ENCODE measurements around the gene UBE2Q2. TPM values are rescaled to one million over a fixed set of nuclear protein-coding genes. Genes with fewer than 3 reads are reported as not detected.
"Not testable (repeated sequence)": the region's sequence is repeated elsewhere in the genome, so short reads cannot be mapped to it uniquely, and the experiment has no call there.

UBE2Q2 gene
- total RNA-seq, 1 donor from 2014 or later = 47.7 TPM

DNA sequence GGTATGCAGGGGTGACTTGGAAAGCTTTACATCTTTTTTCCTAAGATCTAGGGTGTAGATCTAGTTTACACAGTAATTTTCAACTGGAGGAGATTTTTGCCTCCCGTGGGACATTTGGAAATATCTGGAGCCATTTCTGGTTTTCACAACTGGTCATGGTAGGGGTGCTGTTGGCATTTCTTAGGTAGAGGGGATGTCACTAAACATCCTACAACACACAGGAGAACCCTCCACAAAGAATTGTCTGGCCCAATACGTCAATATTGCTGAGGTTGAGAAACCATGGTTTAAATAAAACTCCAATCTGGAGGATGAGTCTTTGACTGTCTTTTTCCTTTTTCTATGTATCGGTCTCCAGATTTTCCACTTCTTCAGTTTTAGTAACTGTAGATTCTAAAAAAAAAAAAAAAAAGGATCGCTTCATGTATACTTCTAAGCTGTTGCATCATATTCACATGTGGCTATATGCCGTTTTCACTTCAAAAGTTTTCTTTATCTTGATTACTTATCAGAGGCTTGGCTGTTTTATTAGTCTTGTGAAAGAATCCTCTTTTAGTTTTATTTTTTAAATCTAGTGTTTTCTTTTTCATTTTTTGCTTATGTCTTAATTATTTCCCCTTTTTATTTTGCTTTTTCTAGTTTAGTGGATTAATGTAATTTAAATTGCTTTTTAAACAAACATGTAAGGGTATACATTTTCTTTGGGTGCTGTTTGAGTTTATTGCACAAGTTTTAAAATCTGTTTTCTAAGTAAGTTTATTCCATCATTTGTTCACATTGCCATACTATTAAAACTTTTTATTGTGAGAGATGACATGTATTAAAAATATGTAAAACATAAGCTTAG is 21.2 kb downstream of the UBE2Q2 start:
- H3K79me2 ChIP-seq (ENCODE audit: insufficient read depth, low read length) = peaks cover 85% of the 10 kb centered on the region
- H3K4me3 ChIP-seq (ENCODE audit: insufficient read depth, low read depth, low read length) = no peak overlapping the region
- TF ChIP-seq, protein P1, sequence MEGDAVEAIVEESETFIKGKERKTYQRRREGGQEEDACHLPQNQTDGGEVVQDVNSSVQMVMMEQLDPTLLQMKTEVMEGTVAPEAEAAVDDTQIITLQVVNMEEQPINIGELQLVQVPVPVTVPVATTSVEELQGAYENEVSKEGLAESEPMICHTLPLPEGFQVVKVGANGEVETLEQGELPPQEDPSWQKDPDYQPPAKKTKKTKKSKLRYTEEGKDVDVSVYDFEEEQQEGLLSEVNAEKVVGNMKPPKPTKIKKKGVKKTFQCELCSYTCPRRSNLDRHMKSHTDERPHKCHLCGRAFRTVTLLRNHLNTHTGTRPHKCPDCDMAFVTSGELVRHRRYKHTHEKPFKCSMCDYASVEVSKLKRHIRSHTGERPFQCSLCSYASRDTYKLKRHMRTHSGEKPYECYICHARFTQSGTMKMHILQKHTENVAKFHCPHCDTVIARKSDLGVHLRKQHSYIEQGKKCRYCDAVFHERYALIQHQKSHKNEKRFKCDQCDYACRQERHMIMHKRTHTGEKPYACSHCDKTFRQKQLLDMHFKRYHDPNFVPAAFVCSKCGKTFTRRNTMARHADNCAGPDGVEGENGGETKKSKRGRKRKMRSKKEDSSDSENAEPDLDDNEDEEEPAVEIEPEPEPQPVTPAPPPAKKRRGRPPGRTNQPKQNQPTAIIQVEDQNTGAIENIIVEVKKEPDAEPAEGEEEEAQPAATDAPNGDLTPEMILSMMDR (IDR thresholded peaks at IDR 0.05; ENCODE audit: insufficient read depth, low read depth, low read length) = no peak
- no peak for TF ChIP-seq EZH2 (IDR thresholded peaks at IDR 0.05; ENCODE audit: insufficient read depth, low read length)
- H3K9ac ChIP-seq (ENCODE audit: low read length) = no peak overlapping the region
- no peaks in the 10 kb centered on the region for H3K4me1 ChIP-seq (ENCODE audit: insufficient read depth, low read length)
- H3K27ac ChIP-seq (ENCODE audit: low read depth, low read length) = no peak overlapping the region
- H3K4me2 ChIP-seq (ENCODE audit: low read length) = no peak overlapping the region
- Mint-ChIP-seq H3K4me1 (ENCODE audit: low read depth, unreplicated experiment) (peaks cover 21% of the 10 kb centered on the region), H3K27me3 (ENCODE audit: low read depth, unreplicated experiment) (no peaks in the 10 kb centered on the region), H3K27ac (ENCODE audit: unreplicated experiment) (no peak overlapping the region), H3K9me3 (ENCODE audit: unreplicated experiment) (no peaks in the 10 kb centered on the region), H3K4me3 (ENCODE audit: unreplicated experiment) (no peak overlapping the region), H3K36me3 (ENCODE audit: low read depth, unreplicated experiment) (peaks cover 10% of the 10 kb centered on the region)
- peaks cover 19% of the 10 kb centered on the region for H3K36me3 ChIP-seq (ENCODE audit: insufficient read depth, low read length)
- no peaks in the 10 kb centered on the region for H3K9me3 ChIP-seq (ENCODE audit: insufficient read depth, low read depth, low read length)
- H3K27me3 ChIP-seq (ENCODE audit: insufficient read depth, low read length) = no peaks in the 10 kb centered on the region
- FAIRE-seq (no peak), DNase-seq (ENCODE audit: low read depth) (no peak)
- no peak overlapping the region for H2AFZ ChIP-seq (ENCODE audit: low read depth, low read length)
- peaks cover 60% of the 10 kb centered on the region for H4K20me1 ChIP-seq (ENCODE audit: insufficient read depth, low read length)

DNA sequence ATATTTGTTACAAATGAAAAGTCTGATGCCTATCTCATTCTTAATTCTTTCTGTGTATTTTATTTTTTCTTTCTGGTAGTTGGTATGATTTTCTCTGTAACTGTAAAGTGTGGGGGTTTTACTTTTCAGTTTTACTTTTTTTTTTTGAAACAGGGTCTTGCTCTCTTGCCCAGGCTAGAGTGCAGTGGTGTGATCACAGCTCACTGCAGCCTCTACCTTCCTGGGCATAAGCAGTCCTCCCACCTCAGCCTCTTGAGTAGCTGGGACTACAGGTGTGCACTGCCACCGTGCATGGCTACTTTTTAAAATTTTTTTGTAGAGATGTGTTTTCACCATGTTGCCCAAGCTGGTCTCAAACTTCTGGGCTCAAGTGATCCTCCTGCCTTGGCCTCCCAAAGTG is 22.8 kb downstream of the UBE2Q2 start:
- H2AFZ ChIP-seq (ENCODE audit: low read depth, low read length); H3K27ac Mint-ChIP-seq (ENCODE audit: unreplicated experiment); FAIRE-seq; H3K27me3 Mint-ChIP-seq (ENCODE audit: low read depth, unreplicated experiment); H3K4me3 Mint-ChIP-seq (ENCODE audit: unreplicated experiment); H3K4me1 ChIP-seq (ENCODE audit: insufficient read depth, low read length); H3K9me3 Mint-ChIP-seq (ENCODE audit: unreplicated experiment); H3K4me3 ChIP-seq (ENCODE audit: insufficient read depth, low read depth, low read length); H3K27me3 ChIP-seq (ENCODE audit: insufficient read depth, low read length); H3K27ac ChIP-seq (ENCODE audit: low read depth, low read length); H3K4me2 ChIP-seq (ENCODE audit: low read length); H3K9me3 ChIP-seq (ENCODE audit: insufficient read depth, low read depth, low read length); H3K9ac ChIP-seq (ENCODE audit: low read length); DNase-seq (ENCODE audit: low read depth): not testable (repeated sequence)
- peaks cover 12% of the 10 kb centered on the region for H3K36me3 Mint-ChIP-seq (ENCODE audit: low read depth, unreplicated experiment)
- Histone ChIP-seq H3K79me2 (ENCODE audit: insufficient read depth, low read length) (peaks cover 73% of the 10 kb centered on the region), H4K20me1 (ENCODE audit: insufficient read depth, low read length) (peaks cover 53% of the 10 kb centered on the region), H3K36me3 (ENCODE audit: insufficient read depth, low read length) (peaks cover 19% of the 10 kb centered on the region)
- peaks cover 20% of the 10 kb centered on the region for H3K4me1 Mint-ChIP-seq (ENCODE audit: low read depth, unreplicated experiment)

DNA sequence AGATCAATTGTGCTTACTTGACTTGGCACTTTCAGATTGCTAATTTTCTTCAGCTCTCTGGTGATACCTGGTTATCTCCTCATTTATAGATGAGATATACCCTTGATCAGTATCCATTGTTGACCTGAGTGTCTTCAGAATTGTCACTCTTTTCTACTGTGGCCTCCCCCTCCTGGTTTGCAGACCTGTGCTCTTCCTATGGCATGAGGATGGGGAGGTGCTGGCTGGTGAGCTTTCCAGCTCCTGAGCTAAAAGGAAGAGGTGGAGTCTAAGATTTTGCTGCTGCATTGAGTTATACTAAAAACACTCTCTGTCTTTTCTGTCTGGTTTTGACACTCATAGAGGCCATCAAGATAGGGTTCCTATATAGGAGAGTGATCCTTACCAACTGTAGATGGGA is 23.7 kb downstream of the UBE2Q2 start:
- DNase-seq (ENCODE audit: low read depth) = no peak
- Histone ChIP-seq H3K36me3 (ENCODE audit: insufficient read depth, low read length) (peaks cover 19% of the 10 kb centered on the region), H3K4me2 (ENCODE audit: low read length) (no peak overlapping the region), H3K79me2 (ENCODE audit: insufficient read depth, low read length) (peaks cover 64% of the 10 kb centered on the region), H3K4me1 (ENCODE audit: insufficient read depth, low read length) (no peaks in the 10 kb centered on the region), H3K27me3 (ENCODE audit: insufficient read depth, low read length) (no peaks in the 10 kb centered on the region), H2AFZ (ENCODE audit: low read depth, low read length) (no peak overlapping the region), H4K20me1 (ENCODE audit: insufficient read depth, low read length) (peaks cover 51% of the 10 kb centered on the region), H3K9me3 (ENCODE audit: insufficient read depth, low read depth, low read length) (no peaks in the 10 kb centered on the region), H3K27ac (ENCODE audit: low read depth, low read length) (no peak overlapping the region), H3K4me3 (ENCODE audit: insufficient read depth, low read depth, low read length) (no peak overlapping the region), H3K9ac (ENCODE audit: low read length) (no peak overlapping the region)
- Mint-ChIP-seq H3K27ac (ENCODE audit: unreplicated experiment) (no peak overlapping the region), H3K9me3 (ENCODE audit: unreplicated experiment) (no peaks in the 10 kb centered on the region), H3K27me3 (ENCODE audit: low read depth, unreplicated experiment) (no peaks in the 10 kb centered on the region), H3K36me3 (ENCODE audit: low read depth, unreplicated experiment) (peaks cover 12% of the 10 kb centered on the region), H3K4me3 (ENCODE audit: unreplicated experiment) (peak overlapping the region; percentile 1), H3K4me1 (ENCODE audit: low read depth, unreplicated experiment) (peaks cover 16% of the 10 kb centered on the region)
- FAIRE-seq = no peak
- TF ChIP-seq EZH2 (IDR thresholded peaks at IDR 0.05; ENCODE audit: insufficient read depth, low read length) = no peak
- TF ChIP-seq, protein P1 (IDR thresholded peaks at IDR 0.05; ENCODE audit: insufficient read depth, low read depth, low read length) = no peak

All from astrocyte (in vitro differentiated cells and primary cell).